ENCODE measurements around the gene CASP6. TPM values are rescaled to one million over a fixed set of nuclear protein-coding genes. Genes with fewer than 3 reads are reported as not detected.

Gene CASP6
- total RNA-seq, 1 donor from 2014 or later = 25.2 TPM

- Histone ChIP-seq H3K27ac (ENCODE audit: low read depth, low read length) (no peak overlapping the region), H2AFZ (ENCODE audit: low read depth, low read length) (no peak overlapping the region), H3K36me3 (ENCODE audit: insufficient read depth, low read length) (no peaks in the 10 kb centered on the region), H3K4me1 (ENCODE audit: insufficient read depth, low read length) (no peaks in the 10 kb centered on the region), H3K4me3 (ENCODE audit: insufficient read depth, low read depth, low read length) (no peak overlapping the region), H3K27me3 (ENCODE audit: insufficient read depth, low read length) (no peaks in the 10 kb centered on the region), H3K4me2 (ENCODE audit: low read length) (no peak overlapping the region), H3K9ac (ENCODE audit: low read length) (no peak overlapping the region), H3K9me3 (ENCODE audit: insufficient read depth, low read depth, low read length) (no peaks in the 10 kb centered on the region), H4K20me1 (ENCODE audit: insufficient read depth, low read length) (no peaks in the 10 kb centered on the region), H3K79me2 (ENCODE audit: insufficient read depth, low read length) (no peaks in the 10 kb centered on the region)
- DNase-seq (ENCODE audit: low read depth) (no peak), FAIRE-seq (no peak)
- no peak overlapping the region for H3K27ac Mint-ChIP-seq (ENCODE audit: unreplicated experiment)
- H3K27me3 Mint-ChIP-seq (ENCODE audit: low read depth, unreplicated experiment) = no peaks in the 10 kb centered on the region
- H3K9me3 Mint-ChIP-seq (ENCODE audit: unreplicated experiment) = no peaks in the 10 kb centered on the region
- no peak overlapping the region for H3K4me3 Mint-ChIP-seq (ENCODE audit: unreplicated experiment)
- no peaks in the 10 kb centered on the region for H3K4me1 Mint-ChIP-seq (ENCODE audit: low read depth, unreplicated experiment)
- TF ChIP-seq CTCF (IDR thresholded peaks at IDR 0.05; ENCODE audit: insufficient read depth, low read depth, low read length) (no peak), EZH2 (IDR thresholded peaks at IDR 0.05; ENCODE audit: insufficient read depth, low read length) (no peak)
- H3K36me3 Mint-ChIP-seq (ENCODE audit: low read depth, unreplicated experiment) = no peaks in the 10 kb centered on the region
Observed at GRCh38 chr4:109750652-109751244, 47.5 kb upstream of the CASP6 start.

DNA sequence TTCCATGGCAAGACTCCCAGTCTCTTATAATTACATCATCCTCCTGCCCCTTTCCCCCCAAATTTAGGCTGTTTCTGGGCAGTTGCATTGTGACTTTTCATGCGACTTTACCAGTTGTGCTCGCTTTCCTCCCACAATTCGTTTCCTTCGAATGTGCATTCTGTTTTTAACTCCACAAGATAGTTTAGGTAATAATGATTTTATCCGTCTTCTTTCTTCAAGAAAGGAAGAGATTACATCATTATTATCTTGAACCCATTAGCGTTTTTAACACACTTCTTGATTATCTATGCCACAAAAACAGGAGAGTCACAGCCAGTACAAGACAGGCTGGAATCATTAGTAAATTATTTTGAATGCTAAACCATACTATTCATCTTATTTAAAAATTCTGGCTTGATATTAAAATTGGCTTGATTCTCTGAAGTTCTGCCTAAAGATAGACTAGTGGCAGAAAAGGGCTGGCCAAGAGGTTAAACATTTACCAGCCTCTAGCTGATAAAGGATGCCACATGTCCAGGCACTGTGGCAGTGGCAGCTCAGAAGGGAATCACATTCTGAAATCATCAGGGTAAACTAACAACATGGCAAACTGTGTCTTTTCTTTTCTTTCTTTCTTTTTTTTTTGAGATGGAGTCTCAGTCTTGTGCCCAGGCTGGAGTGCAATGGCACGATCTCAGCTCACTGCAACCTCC, 46.3 kb upstream of the CASP6 start:
- no peak overlapping the region for H3K4me2 ChIP-seq (ENCODE audit: low read length)
- no peak overlapping the region for H3K9ac ChIP-seq (ENCODE audit: low read length)
- no peaks in the 10 kb centered on the region for H3K9me3 ChIP-seq (ENCODE audit: insufficient read depth, low read depth, low read length)
- H3K36me3 Mint-ChIP-seq (ENCODE audit: low read depth, unreplicated experiment) = no peaks in the 10 kb centered on the region
- TF ChIP-seq CTCF (IDR thresholded peaks at IDR 0.05; ENCODE audit: insufficient read depth, low read depth, low read length) (no peak), EZH2 (IDR thresholded peaks at IDR 0.05; ENCODE audit: insufficient read depth, low read length) (no peak)
- no peaks in the 10 kb centered on the region for H3K4me1 ChIP-seq (ENCODE audit: insufficient read depth, low read length)
- no peaks in the 10 kb centered on the region for H3K79me2 ChIP-seq (ENCODE audit: insufficient read depth, low read length)
- H3K4me1 Mint-ChIP-seq (ENCODE audit: low read depth, unreplicated experiment) = no peaks in the 10 kb centered on the region
- no peak overlapping the region for H3K4me3 ChIP-seq (ENCODE audit: insufficient read depth, low read depth, low read length)
- H3K9me3 Mint-ChIP-seq (ENCODE audit: unreplicated experiment) = no peaks in the 10 kb centered on the region
- H3K27me3 ChIP-seq (ENCODE audit: insufficient read depth, low read length) = no peaks in the 10 kb centered on the region
- H2AFZ ChIP-seq (ENCODE audit: low read depth, low read length) = no peak overlapping the region
- peaks cover 6% of the 10 kb centered on the region for H3K27me3 Mint-ChIP-seq (ENCODE audit: low read depth, unreplicated experiment)
- H3K27ac Mint-ChIP-seq (ENCODE audit: unreplicated experiment) = no peak overlapping the region
- no peaks in the 10 kb centered on the region for H3K36me3 ChIP-seq (ENCODE audit: insufficient read depth, low read length)
- no peak for FAIRE-seq
- H3K4me3 Mint-ChIP-seq (ENCODE audit: unreplicated experiment) = no peak overlapping the region
- no peaks in the 10 kb centered on the region for H4K20me1 ChIP-seq (ENCODE audit: insufficient read depth, low read length)
- H3K27ac ChIP-seq (ENCODE audit: low read depth, low read length) = no peak overlapping the region
- DNase-seq (ENCODE audit: low read depth) = no peak

- TF ChIP-seq CTCF (IDR thresholded peaks at IDR 0.05; ENCODE audit: insufficient read depth, low read depth, low read length) (no peak), EZH2 (IDR thresholded peaks at IDR 0.05; ENCODE audit: insufficient read depth, low read length) (no peak)
- H3K9me3 Mint-ChIP-seq (ENCODE audit: unreplicated experiment) = no peaks in the 10 kb centered on the region
- H3K9ac ChIP-seq (ENCODE audit: low read length) = no peak overlapping the region
- H3K36me3 Mint-ChIP-seq (ENCODE audit: low read depth, unreplicated experiment) = no peaks in the 10 kb centered on the region
- peaks cover 6% of the 10 kb centered on the region for H3K27me3 Mint-ChIP-seq (ENCODE audit: low read depth, unreplicated experiment)
- H3K36me3 ChIP-seq (ENCODE audit: insufficient read depth, low read length) = no peaks in the 10 kb centered on the region
- no peak overlapping the region for H3K4me3 Mint-ChIP-seq (ENCODE audit: unreplicated experiment)
- H3K27ac ChIP-seq (ENCODE audit: low read depth, low read length) = no peak overlapping the region
- no peak for FAIRE-seq
- no peak overlapping the region for H3K4me2 ChIP-seq (ENCODE audit: low read length)
- no peaks in the 10 kb centered on the region for H3K27me3 ChIP-seq (ENCODE audit: insufficient read depth, low read length)
- no peak for DNase-seq (ENCODE audit: low read depth)
- no peaks in the 10 kb centered on the region for H3K4me1 ChIP-seq (ENCODE audit: insufficient read depth, low read length)
- H3K9me3 ChIP-seq (ENCODE audit: insufficient read depth, low read depth, low read length) = no peaks in the 10 kb centered on the region
- no peak overlapping the region for H3K4me3 ChIP-seq (ENCODE audit: insufficient read depth, low read depth, low read length)
- H2AFZ ChIP-seq (ENCODE audit: low read depth, low read length) = no peak overlapping the region
- H4K20me1 ChIP-seq (ENCODE audit: insufficient read depth, low read length) = no peaks in the 10 kb centered on the region
- no peak overlapping the region for H3K27ac Mint-ChIP-seq (ENCODE audit: unreplicated experiment)
- no peaks in the 10 kb centered on the region for H3K4me1 Mint-ChIP-seq (ENCODE audit: low read depth, unreplicated experiment)
- no peaks in the 10 kb centered on the region for H3K79me2 ChIP-seq (ENCODE audit: insufficient read depth, low read length)
Observed at GRCh38 chr4:109748114-109748513, 44.9 kb upstream of the CASP6 start.

Data from astrocyte (in vitro differentiated cells and primary cell).